AG09319 (cell line): ENCODE measurements around the gene TTLL5.

Source experiments
- DNase-seq: peaks from one replicate; pipeline ENCODE4 v3.0.0-alpha.2; 2010; ENCODE audit warnings: low read depth; ENCODE audit errors: extremely low read depth
- CTCF ChIP-seq: IDR thresholded peaks from 2 replicates; pipeline ENCODE4 v1.5.1; 2011; ENCODE audit warnings: low read depth, mild to moderate bottlenecking, inconsistent platforms, low read length, moderate library complexity

The TTLL5 gene

DNA sequence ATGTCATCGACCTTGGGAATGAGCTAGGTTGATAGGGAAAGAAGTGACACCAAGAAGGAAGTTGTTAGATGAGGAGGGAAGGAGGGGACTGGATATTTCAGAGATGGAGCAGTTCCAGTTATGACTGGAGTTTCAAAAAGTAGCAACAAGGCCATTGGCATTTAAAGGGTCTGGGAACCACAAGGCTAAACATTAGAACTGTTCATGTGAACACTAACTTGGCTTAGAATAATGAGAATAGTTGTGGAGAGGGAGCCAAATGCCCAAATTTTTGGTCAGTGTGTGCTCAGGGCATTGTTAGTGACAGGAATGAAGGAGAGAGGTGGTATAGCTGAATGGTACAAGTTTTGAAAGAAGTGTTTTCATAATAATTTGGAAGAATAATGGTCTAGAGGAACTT is 341.3 kb downstream of the TTLL5 start:
- DNase-seq: no peak
- TF ChIP-seq CTCF: no peak
